NCI-H1105 (cell line): Measurements from ENCODE around the gene ERH.
"Not testable (repeated sequence)": the region's sequence is repeated elsewhere in the genome, so short reads cannot be mapped to it uniquely, and the experiment has no call there.

ENCODE experiments used
- DNase-seq: peaks from one replicate; lab custom pipeline; 2025; lab: John Stamatoyannopoulos, UW

The ERH gene

GRCh38 chr14:69398053-69398817 is at the start of gene ERH, which contains the start of gene SLC39A9:
ERH (minus strand) TSS chr14:69398299; CDS start chr14:69398233, 66 bp downstream.
SLC39A9 (plus strand) TSS chr14:69398692; CDS start chr14:69399370, 678 bp downstream.
- peak; percentile 96 for DNase-seq

- DNase-seq: no peak
Observed at GRCh38 chr14:69443296-69443805, 45.3 kb upstream of the ERH start.

- no peak for DNase-seq
Observed at GRCh38 chr14:69441948-69442347, 43.8 kb upstream of the ERH start.

DNA sequence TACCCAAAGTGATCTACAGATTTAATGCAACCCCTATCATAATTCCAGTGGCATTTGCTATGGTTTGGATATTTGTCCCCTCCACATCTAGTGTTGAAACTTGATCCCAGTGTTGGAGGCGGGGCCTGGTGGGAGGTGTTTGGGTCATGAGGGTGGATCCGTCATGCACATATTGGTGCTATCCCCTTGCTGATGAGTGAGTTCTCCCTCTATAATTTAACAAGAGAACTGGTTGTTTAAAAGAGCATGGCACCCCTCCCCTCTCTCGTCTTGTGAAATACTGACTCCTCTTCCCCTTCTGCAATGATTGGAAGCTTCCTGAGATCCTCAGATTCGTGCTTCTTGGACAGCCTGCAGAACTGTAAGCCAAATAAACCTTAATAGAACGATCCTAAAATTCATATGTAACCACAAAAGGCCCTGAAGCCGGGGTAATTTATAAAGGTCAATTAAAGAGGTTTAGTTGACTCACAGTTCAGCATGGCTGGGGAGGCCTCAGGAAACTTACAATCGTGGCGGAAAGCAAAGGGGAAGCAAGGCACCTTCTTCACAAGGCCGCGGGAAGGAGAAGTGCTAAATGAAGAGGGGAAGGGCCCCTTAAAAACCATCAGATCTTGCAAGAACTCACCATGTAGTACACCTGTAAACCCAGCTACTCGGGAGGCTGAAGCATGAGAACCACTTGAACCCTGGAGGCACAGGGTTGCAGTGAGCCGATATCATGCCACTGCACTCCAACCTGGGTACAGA is 41.6 kb upstream of the ERH start:
- no peak for DNase-seq

DNA sequence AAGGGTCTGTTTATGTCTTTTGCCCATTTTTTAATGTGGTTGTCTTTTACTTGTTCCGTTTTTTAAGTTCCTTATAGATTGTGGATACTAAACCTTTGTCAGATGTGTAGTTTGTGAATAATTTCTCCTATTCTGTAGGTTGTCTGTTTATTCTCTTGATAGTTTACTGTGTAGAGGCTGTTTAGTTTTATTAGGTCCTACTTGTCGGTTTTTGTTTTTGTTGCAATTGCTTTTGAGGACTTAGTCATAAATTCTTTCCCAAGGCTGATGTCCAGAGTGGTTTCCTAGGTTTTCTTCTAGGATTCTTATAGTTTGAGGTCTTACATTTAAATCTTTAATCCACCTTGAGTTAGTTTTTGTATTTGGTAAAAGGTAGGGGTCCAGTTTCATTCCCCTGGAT is 34.3 kb upstream of the ERH start:
- DNase-seq: no peak

DNA sequence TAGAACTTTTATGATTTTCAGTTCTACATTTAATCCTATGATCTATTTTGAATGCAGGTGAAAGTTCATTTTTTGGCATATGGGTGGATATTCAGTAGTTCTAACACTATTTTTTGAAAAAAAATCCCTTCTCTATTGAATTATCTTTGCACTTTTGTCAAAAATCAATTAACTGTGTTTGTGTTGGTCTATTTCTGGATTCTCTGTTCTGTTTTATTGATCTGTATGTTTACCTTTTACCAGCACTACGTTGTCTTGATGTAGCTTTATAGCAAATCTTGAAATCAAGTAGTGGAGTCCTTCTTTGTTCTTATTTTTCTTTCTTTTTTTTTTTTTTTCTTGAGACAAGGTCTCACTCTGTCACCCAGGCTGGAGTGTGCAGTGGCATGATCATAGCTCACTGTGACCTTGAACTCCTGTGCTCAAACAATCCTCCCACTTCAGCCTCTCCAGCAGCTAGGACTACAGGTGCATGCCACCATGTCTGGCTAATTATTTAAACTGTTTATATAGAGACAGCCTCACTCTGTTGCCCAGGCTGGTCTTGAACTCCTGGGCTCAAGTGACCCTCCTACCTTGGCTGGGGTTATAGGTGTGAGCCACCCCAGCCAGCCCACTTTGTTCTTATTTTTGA is 32.3 kb upstream of the ERH start:
- DNase-seq: no peak

DNA sequence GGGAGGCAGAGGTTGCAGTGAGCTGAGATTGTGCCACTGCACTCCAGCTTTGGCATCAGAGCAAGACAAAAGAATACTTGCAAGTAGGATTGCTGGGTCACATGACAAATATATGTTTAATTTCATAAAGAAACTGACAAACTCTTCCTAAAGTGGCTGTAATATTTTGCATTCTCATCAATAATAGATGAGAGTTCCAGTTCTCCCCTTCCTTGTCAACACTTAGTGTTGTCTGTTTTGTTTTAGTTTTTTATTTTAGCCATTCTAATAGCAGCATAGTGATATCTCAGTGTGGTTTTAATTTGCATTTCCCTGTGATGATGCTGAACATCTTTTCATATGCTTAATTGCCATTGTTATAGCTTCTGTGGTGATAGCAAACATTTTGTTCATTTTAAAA is 31.5 kb upstream of the ERH start:
- DNase-seq: no peak

GRCh38 chr14:69428289-69428998 is 30.3 kb upstream of the ERH start:
- no peak for DNase-seq

DNA sequence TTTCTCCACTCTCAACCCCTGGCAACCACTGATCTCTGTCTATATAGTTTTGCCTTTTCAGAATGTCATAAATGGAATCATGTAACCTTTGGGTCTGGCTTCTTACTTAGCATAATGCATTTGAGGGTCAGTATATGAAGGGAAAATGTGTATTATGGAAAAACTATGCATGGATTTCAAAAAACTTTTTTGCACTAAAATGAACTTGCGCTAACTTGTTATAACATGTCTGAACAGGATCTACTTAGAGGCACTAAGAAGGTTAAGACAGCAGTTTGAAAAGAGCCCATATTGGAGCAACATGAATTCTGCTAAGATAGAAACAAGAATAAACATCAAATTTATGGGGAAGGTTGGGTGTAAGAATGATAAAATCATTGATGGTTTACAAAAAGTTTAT is 29.5 kb upstream of the ERH start:
- DNase-seq: no peak

DNA sequence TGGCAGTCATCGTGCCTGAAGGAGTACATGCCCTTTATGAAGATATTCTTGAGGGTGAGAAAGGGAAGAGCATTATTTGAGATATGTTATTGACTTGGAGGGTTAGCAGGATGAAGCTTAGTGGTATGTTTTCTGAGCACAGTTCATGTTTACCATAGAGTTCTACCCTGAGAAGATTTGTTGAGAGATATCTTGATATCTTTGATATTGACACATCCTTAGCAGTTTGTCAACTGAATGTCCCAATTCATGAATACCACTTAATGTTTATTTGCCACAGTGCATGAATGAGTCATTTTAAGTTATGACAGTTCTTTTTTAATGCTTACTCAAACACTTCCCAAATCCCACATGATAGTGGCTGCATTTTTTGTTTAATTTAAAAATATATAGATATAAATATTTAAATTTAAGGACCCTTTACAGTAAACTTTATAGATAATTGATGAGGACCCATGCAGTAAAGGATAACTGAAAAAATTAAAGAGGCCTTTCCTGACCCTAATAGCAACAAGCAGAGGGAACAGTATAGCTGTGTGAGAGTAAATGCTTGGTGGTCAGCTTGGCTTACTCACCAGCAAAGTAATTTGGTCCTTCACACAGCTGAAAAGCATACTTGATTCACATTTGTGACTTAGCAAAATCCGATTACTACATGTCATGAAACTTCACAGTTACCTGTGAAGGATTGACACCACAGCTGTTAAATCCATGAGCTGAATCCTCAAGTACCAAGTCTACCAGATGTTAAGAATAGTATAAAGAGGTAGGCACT is 26.2 kb upstream of the ERH start:
- no peak for DNase-seq

GRCh38 chr14:69423279-69423678 is 25.2 kb upstream of the ERH start:
- no peak for DNase-seq

DNA sequence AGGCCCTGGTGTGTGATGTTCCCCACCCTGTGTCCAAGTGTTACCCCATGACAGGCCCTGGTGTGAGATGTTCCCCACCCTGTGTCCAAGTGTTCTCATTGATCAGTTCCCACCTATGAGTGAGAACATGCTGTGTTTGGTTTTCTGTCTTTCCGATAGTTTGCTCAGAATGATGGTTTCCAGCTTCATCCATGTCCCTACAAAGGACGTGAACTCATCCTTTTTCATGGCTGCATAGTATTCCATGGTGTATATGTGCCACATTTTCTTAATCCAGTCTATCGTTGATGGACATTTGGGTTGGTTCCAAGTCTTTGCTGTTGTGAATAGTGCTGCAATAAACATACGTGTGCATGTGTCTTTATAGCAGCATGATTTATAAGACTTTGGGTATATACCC is 18.0 kb upstream of the ERH start:
- DNase-seq: not testable (repeated sequence)

DNA sequence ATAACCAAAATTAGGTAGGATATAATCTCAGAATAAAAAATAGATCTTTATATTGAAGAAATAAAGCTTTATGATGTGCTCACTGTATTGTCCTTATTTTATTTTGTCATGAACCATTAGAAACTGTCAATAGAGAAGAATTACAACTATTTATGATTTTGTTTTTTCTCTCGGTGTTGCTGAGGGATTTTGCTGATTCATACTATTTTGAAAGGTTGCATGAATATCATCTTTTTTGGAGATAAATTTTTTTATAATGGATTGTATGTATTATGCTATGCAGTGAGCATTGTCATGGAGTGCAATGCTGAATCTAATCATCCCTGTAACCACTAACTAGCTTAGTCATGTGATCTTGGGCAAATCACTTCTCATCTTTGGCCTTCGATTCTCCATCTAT is 15.4 kb upstream of the ERH start:
- DNase-seq: no peak

- DNase-seq: no peak
Observed at GRCh38 chr14:69408331-69408960, 10.3 kb upstream of the ERH start.

GRCh38 chr14:69405762-69406161 is 7.7 kb upstream of the ERH start:
- no peak for DNase-seq

DNA sequence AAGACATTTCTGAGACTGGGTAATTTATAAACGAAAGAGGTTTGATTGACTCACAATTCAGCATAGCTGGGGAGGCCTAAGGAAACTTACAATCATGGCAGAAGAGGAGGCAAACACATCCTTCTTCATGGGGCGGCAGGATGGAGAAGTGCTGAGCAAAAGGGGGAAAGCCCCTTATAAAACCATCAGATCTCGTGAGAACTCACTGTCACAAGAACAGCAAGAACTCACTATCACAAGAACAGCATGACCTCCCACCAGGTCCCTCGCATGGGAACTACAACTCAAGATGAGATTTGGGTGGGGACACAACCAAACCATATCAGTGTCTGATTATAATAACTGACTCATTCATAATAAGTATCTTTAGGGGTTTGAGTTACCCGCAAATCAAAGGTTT is 6.8 kb upstream of the ERH start:
- no peak for DNase-seq

GRCh38 chr14:69404478-69404877 is 6.4 kb upstream of the ERH start:
- no peak for DNase-seq

DNA sequence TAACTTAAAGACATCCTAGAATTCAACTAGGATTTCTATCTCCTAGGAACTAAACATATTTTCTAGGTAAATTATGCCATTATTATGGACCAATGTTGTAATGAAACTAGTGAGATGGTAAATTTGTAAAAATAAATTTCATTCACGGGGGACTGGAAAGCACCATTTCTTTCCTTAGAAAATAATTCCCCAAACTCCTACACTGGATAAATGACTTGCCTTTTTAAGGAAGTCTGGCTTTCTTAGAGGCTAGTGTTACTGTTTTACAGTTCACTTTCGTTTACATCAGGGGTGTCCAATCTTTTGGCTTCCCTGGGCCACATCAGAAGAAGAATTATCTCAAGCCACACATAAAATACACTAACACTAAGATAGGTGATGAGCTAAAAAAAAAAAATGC is 3.7 kb upstream of the ERH start:
- DNase-seq: no peak

- no peak for DNase-seq
Observed at GRCh38 chr14:69400154-69400553, 2.1 kb upstream of the ERH start.

DNA sequence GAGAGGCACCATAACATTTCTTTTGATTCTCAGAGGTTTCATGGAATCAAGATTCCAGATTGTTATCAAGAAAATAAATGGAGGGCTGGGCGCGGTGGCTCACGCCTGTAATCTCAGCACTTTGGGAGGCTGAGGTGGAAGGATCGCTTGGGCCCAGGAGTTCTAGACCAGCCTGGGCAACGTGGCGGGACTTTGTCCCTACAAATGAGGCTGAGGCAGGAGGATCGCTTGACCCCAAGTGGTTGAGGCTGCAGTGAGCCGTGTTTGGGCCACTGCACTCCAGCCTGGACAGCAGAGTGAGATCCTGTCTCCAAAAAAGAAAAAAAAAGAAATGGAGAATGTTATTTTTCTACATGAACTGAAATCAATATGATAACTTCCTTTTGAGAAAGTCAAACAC is 1.7 kb upstream of the ERH start:
- DNase-seq: no peak

- DNase-seq: no peak
Observed at GRCh38 chr14:69398818-69399210, 715 bp upstream of the ERH start.
